ENCODE results near the gene CDK12. TPM values are rescaled to one million over a fixed set of nuclear protein-coding genes. Genes with fewer than 3 reads are reported as not detected.

The CDK12 gene
- total and polyA plus RNA-seq, 7 experiments from 2014 or later = 3.6 to 118 (median 103) TPM

GRCh38 chr17:39562395-39562794 lies 101.1 kb downstream of the CDK12 start:
- H3K9me3 ChIP-seq (ENCODE audit: control insufficient read depth in 2 of 3, low read length in 3 of 3) = no peaks in the 10 kb centered on the region
- Mint-ChIP-seq H3K4me1 (no peaks in the 10 kb centered on the region), H3K27ac (no peak overlapping the region), H3K36me3 (peaks cover 12 to 69% (median 32%) of the 10 kb centered on the region in 5 donors), H3K27me3 (no peaks in the 10 kb centered on the region), H3K9me3 (no peaks in the 10 kb centered on the region), H3K4me3 (no peak overlapping the region)
- H3K27me3 ChIP-seq (ENCODE audit: control insufficient read depth in 2 of 2, insufficient read depth in 2 of 2, low read length in 2 of 2) = no peaks in the 10 kb centered on the region
- ATAC-seq (no peak), DNase-seq (no peak)
- H3K4me3 ChIP-seq (ENCODE audit: low read length) = no peak overlapping the region
- POLR2A ChIA-PET = no interaction called here
- CTCF ChIA-PET = no interaction called here
- no peak overlapping the region for H3K27ac ChIP-seq (ENCODE audit: low read depth, low read length)
- H3K36me3 ChIP-seq (ENCODE audit: control insufficient read depth in 2 of 3, insufficient read depth in 3 of 3, low read length in 3 of 3) = peaks cover 0 to 65% (median 9%) of the 10 kb centered on the region in 3 experiments
- H3K4me1 ChIP-seq (ENCODE audit: control insufficient read depth in 2 of 2, insufficient read depth in 2 of 2, low read length in 2 of 2) = no peaks in the 10 kb centered on the region
- intact Hi-C loops (cut with micrococcal nuclease) = no loop called here

DNA sequence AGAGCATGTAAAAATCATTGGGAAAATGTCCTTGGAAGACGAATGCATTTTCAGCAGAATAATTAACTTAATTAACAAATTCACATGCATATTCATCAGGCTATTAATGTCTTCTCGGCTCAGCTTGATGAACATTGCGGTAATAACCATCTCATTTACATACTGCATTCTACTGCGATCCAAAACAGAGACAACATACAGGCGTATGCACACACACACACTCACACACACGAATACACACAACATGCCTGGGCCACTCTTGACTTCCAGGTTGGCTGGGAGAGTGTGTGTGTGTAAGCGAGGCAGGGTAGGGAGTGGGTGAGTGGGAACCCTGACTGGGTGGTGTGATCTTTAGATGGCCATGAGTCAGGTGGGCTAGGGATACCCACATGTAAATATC lies 101.7 kb downstream of the CDK12 start:
- Mint-ChIP-seq H3K4me3 (no peak overlapping the region), H3K36me3 (peaks cover 12 to 69% (median 34%) of the 10 kb centered on the region in 5 donors), H3K4me1 (no peaks in the 10 kb centered on the region), H3K9me3 (no peaks in the 10 kb centered on the region), H3K27ac (no peak overlapping the region), H3K27me3 (no peaks in the 10 kb centered on the region)
- Histone ChIP-seq H3K27me3 (ENCODE audit: control insufficient read depth in 2 of 2, insufficient read depth in 2 of 2, low read length in 2 of 2) (no peaks in the 10 kb centered on the region), H3K36me3 (ENCODE audit: control insufficient read depth in 2 of 3, insufficient read depth in 3 of 3, low read length in 3 of 3) (peaks cover 0 to 65% (median 3%) of the 10 kb centered on the region in 3 experiments), H3K27ac (ENCODE audit: low read depth, low read length) (no peak overlapping the region), H3K4me3 (ENCODE audit: low read length) (no peak overlapping the region), H3K4me1 (ENCODE audit: control insufficient read depth in 2 of 2, insufficient read depth in 2 of 2, low read length in 2 of 2) (no peaks in the 10 kb centered on the region), H3K9me3 (ENCODE audit: control insufficient read depth in 2 of 3, low read length in 3 of 3) (no peaks in the 10 kb centered on the region)
- DNase-seq = no peak
- intact Hi-C loops (cut with micrococcal nuclease) = no loop called here
- ChIA-PET POLR2A (no interaction called here), CTCF (no interaction called here)
- no peak for ATAC-seq

GRCh38 chr17:39563476-39563875 lies 102.2 kb downstream of the CDK12 start:
- ATAC-seq = no peak

GRCh38 chr17:39564211-39564848 lies 103.0 kb downstream of the CDK12 start:
- Histone ChIP-seq H3K27ac (ENCODE audit: low read depth, low read length) (no peak overlapping the region), H3K36me3 (ENCODE audit: control insufficient read depth in 2 of 3, insufficient read depth in 3 of 3, low read length in 3 of 3) (peaks cover 0 to 75% (median 0%) of the 10 kb centered on the region in 3 experiments)

More at GRCh38 chr17:39563476-39563875, 102.2 kb downstream of the CDK12 start:
- Histone ChIP-seq H3K4me3 (ENCODE audit: low read length) (no peak overlapping the region), H3K27me3 (ENCODE audit: control insufficient read depth in 2 of 2, insufficient read depth in 2 of 2, low read length in 2 of 2) (no peaks in the 10 kb centered on the region), H3K27ac (ENCODE audit: low read depth, low read length) (no peak overlapping the region), H3K4me1 (ENCODE audit: control insufficient read depth in 2 of 2, insufficient read depth in 2 of 2, low read length in 2 of 2) (no peaks in the 10 kb centered on the region), H3K36me3 (ENCODE audit: control insufficient read depth in 2 of 3, insufficient read depth in 3 of 3, low read length in 3 of 3) (peaks cover 0 to 67% (median 0%) of the 10 kb centered on the region in 3 experiments), H3K9me3 (ENCODE audit: control insufficient read depth in 2 of 3, low read length in 3 of 3) (no peaks in the 10 kb centered on the region)
- H3K27ac Mint-ChIP-seq = no peak overlapping the region
- ChIA-PET POLR2A (no interaction called here), CTCF (no interaction called here)
- H3K27me3 Mint-ChIP-seq = no peaks in the 10 kb centered on the region
- no peaks in the 10 kb centered on the region for H3K4me1 Mint-ChIP-seq
- H3K9me3 Mint-ChIP-seq = no peaks in the 10 kb centered on the region
- intact Hi-C loops (cut with micrococcal nuclease) = no loop called here
- H3K4me3 Mint-ChIP-seq = no peak overlapping the region
- DNase-seq = no peak
- peaks cover 13 to 71% (median 39%) of the 10 kb centered on the region in 5 donors for H3K36me3 Mint-ChIP-seq

DNA sequence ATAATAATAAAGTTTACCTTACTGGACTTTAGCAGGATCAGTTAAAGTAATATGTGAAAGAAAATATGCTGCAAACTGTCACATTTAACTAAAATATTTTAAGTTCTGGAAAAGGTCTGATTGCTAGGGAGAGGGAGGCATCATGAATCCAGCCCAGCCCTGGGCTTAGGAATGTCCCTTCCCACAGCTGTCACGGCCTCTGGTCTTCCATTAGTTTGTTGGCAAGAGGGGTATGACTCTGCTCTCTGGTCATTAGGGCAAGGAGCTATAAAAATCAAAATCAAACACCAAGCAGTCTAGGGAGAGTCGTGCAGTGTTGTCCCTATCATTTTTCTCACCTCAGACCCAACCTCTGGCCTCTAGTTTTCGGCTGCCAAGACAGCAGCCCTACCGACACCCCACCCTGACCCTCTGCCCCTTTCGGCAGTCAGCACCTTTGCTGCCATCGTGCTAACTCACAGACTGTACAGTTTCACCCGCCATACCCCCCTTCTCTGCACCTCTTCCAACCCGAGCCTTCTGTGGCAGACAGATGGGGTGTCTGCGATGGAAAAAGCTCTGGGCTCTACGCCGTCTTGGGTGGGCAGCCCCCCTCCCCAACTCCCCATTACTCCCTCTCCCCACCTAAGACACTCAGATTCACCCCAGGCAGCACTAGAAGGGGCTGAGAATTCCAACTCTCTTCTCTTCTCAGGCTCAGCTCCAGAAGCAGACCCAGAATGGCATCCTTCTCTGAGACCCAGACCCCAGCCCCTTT lies 105.0 kb downstream of the CDK12 start:
- Histone ChIP-seq H3K4me3 (ENCODE audit: low read length) (no peak overlapping the region), H3K36me3 (ENCODE audit: control insufficient read depth in 2 of 3, insufficient read depth in 3 of 3, low read length in 3 of 3) (peaks cover 0 to 82% (median 0%) of the 10 kb centered on the region in 3 experiments), H3K9me3 (ENCODE audit: control insufficient read depth in 2 of 3, low read length in 3 of 3) (peaks cover 0 to 8% (median 0%) of the 10 kb centered on the region in 3 experiments), H3K4me1 (ENCODE audit: control insufficient read depth in 2 of 2, insufficient read depth in 2 of 2, low read length in 2 of 2) (no peaks in the 10 kb centered on the region), H3K27me3 (ENCODE audit: control insufficient read depth in 2 of 2, insufficient read depth in 2 of 2, low read length in 2 of 2) (no peaks in the 10 kb centered on the region), H3K27ac (ENCODE audit: low read depth, low read length) (no peak overlapping the region)
- no peak overlapping the region for H3K27ac Mint-ChIP-seq
- no peak overlapping the region for H3K4me3 Mint-ChIP-seq
- DNase-seq (no peak), ATAC-seq (no peak)
- POLR2A ChIA-PET = no interaction called here
- CTCF ChIA-PET = no interaction called here
- H3K4me1 Mint-ChIP-seq = peaks cover 0 to 3% (median 0%) of the 10 kb centered on the region in 7 donors
- peaks cover 28 to 82% (median 55%) of the 10 kb centered on the region in 5 donors for H3K36me3 Mint-ChIP-seq
- intact Hi-C loops (cut with micrococcal nuclease) = no loop called here
- peaks cover 0 to 3% (median 0%) of the 10 kb centered on the region in 5 donors for H3K27me3 Mint-ChIP-seq
- H3K9me3 Mint-ChIP-seq = peaks cover 3 to 14% (median 10%) of the 10 kb centered on the region in 11 donors

More at GRCh38 chr17:39564211-39564848, 103.0 kb downstream of the CDK12 start:
- intact Hi-C loops (cut with micrococcal nuclease) = no loop called here
- Mint-ChIP-seq H3K9me3 (peaks cover 0 to 3% (median 0%) of the 10 kb centered on the region in 11 donors), H3K27me3 (no peaks in the 10 kb centered on the region), H3K4me3 (no peak overlapping the region), H3K4me1 (peaks cover 0 to 3% (median 0%) of the 10 kb centered on the region in 7 donors), H3K27ac (no peak overlapping the region), H3K36me3 (peaks cover 18 to 75% (median 41%) of the 10 kb centered on the region in 5 donors)
- H3K4me3 ChIP-seq (ENCODE audit: low read length) = no peak overlapping the region
- ATAC-seq = no peak
- DNase-seq = no peak
- H3K4me1 ChIP-seq (ENCODE audit: control insufficient read depth in 2 of 2, insufficient read depth in 2 of 2, low read length in 2 of 2) = no peaks in the 10 kb centered on the region
- no peaks in the 10 kb centered on the region for H3K9me3 ChIP-seq (ENCODE audit: control insufficient read depth in 2 of 3, low read length in 3 of 3)
- CTCF ChIA-PET = no interaction called here
- POLR2A ChIA-PET = no interaction called here
- H3K27me3 ChIP-seq (ENCODE audit: control insufficient read depth in 2 of 2, insufficient read depth in 2 of 2, low read length in 2 of 2) = no peaks in the 10 kb centered on the region

- Histone ChIP-seq H3K36me3 (ENCODE audit: control insufficient read depth in 2 of 3, insufficient read depth in 3 of 3, low read length in 3 of 3) (peaks cover 0 to 68% (median 0%) of the 10 kb centered on the region in 3 experiments), H3K27ac (ENCODE audit: low read depth, low read length) (no peak overlapping the region), H3K4me3 (ENCODE audit: low read length) (no peak overlapping the region), H3K27me3 (ENCODE audit: control insufficient read depth in 2 of 2, insufficient read depth in 2 of 2, low read length in 2 of 2) (no peaks in the 10 kb centered on the region), H3K4me1 (ENCODE audit: control insufficient read depth in 2 of 2, insufficient read depth in 2 of 2, low read length in 2 of 2) (no peaks in the 10 kb centered on the region), H3K9me3 (ENCODE audit: control insufficient read depth in 2 of 3, low read length in 3 of 3) (peaks cover 0 to 11% (median 0%) of the 10 kb centered on the region in 3 experiments)
- peaks cover 4 to 21% (median 14%) of the 10 kb centered on the region in 11 donors for H3K9me3 Mint-ChIP-seq
- ATAC-seq (no peak), DNase-seq (no peak)
- ChIA-PET POLR2A (no interaction called here), CTCF (interaction anchor here (0.5 kb wide), 1 partner anchor 44 kb away, joined by 5 read pairs; no protein-coding TSS in a partner anchor)
- H3K36me3 Mint-ChIP-seq = peaks cover 28 to 76% (median 69%) of the 10 kb centered on the region in 5 donors
- H3K4me3 Mint-ChIP-seq = no peak overlapping the region
- intact Hi-C loops (cut with micrococcal nuclease) = no loop called here
- peaks cover 0 to 3% (median 0%) of the 10 kb centered on the region in 5 donors for H3K27me3 Mint-ChIP-seq
- H3K4me1 Mint-ChIP-seq = peaks cover 0 to 4% (median 0%) of the 10 kb centered on the region in 7 donors
- no peak overlapping the region for H3K27ac Mint-ChIP-seq
These were observed 107.4 kb downstream of the CDK12 start for GRCh38 chr17:39568702-39569101.
